GM12801 (cell line): Measurements from ENCODE around the gene DCDC2.

ENCODE experiments used
- CTCF ChIP-seq: IDR thresholded peaks from one replicate; pipeline ENCODE4 v1.5.1; 2011; ENCODE audit warnings: control low read depth; ENCODE audit not compliant: insufficient read length; ENCODE audit errors: extremely low read depth

The DCDC2 gene

GRCh38 chr6:24357336-24358218 lies at the start of gene DCDC2:
DCDC2 (minus strand) TSS chr6:24358059; CDS start chr6:24357750, 309 bp downstream.
- TF ChIP-seq CTCF, result no peak

DNA sequence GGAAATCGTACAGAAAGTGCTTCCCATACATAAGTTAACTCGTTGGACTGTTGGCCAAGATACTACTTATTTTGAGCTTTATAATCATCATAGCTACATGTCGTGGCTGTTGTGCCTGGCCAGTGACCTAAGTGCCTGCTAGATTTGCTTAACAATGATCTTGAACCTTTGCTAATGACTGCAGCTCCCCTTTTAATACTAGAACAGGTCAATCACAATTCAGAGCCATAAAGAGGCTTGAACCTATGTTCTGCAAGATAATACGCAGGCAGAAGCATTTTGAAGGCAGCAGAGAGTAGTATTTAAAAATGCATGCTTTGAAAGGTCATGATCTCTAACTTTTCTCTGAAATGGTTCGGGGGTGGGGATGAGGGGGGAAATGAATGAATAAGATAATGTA lies 47.4 kb upstream of the DCDC2 start:
- TF ChIP-seq CTCF, result no peak

- TF ChIP-seq CTCF, result no peak
These were observed 45.6 kb upstream of the DCDC2 start for GRCh38 chr6:24403501-24403824.

GRCh38 chr6:24402697-24403500 lies 45.0 kb upstream of the DCDC2 start, which contains the start of gene MRS2:
MRS2 (plus strand) TSS chr6:24402936; CDS start chr6:24403047, 111 bp downstream.
- no peak for TF ChIP-seq CTCF

DNA sequence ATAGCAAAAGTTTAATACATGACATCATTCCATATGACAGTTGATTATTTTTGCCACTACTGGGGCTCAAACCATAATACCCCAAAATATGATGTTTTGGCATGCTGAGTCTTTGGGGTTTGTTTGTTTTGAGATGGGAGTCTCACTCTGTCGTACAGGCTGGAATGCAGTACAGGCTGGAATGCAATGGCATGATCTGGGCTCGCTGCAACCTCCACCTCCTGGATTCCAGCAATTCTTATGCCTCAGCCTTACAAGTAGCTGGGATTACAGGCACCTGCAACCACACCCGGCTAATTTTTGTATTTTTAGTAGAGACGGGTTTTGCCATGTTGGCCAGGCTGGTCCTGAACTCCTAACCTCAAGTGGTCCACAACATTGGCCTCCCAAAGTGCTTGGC lies 43.6 kb upstream of the DCDC2 start:
- no peak for TF ChIP-seq CTCF

GRCh38 chr6:24397631-24398030 lies 39.8 kb upstream of the DCDC2 start:
- TF ChIP-seq CTCF, result no peak

- TF ChIP-seq CTCF, result no peak
These were observed 39.0 kb upstream of the DCDC2 start for GRCh38 chr6:24396824-24397223.
